Keratinocyte (primary cell): ENCODE data around the gene DNAAF5.

Source experiments
- EZH2 ChIP-seq: IDR thresholded peaks from one replicate; pipeline ENCODE4 v1.6.1; 2012; ENCODE audit warnings: inconsistent platforms, mild to moderate bottlenecking, low read length, moderate library complexity
- TF ChIP-seq, protein P1 (sequence below), 3 experiments: IDR thresholded peaks in 1 of 3; conservative IDR thresholded peaks in 1 of 3; optimal IDR thresholded peaks in 1 of 3; 2 replicates in 2 of 3; 3 replicates in 1 of 3; pipeline versions ENCODE3 to v1.5.1; 2011; ENCODE audit warnings: low read length in 3 of 3, mild to moderate bottlenecking in 3 of 3, moderate library complexity in 2 of 3, control low read depth in 1 of 3, inconsistent platforms in 1 of 3; ENCODE audit not compliant: insufficient read depth in 2 of 3; ENCODE audit errors: extremely low read depth in 1 of 3

- TF ChIP-seq, protein P1, sequence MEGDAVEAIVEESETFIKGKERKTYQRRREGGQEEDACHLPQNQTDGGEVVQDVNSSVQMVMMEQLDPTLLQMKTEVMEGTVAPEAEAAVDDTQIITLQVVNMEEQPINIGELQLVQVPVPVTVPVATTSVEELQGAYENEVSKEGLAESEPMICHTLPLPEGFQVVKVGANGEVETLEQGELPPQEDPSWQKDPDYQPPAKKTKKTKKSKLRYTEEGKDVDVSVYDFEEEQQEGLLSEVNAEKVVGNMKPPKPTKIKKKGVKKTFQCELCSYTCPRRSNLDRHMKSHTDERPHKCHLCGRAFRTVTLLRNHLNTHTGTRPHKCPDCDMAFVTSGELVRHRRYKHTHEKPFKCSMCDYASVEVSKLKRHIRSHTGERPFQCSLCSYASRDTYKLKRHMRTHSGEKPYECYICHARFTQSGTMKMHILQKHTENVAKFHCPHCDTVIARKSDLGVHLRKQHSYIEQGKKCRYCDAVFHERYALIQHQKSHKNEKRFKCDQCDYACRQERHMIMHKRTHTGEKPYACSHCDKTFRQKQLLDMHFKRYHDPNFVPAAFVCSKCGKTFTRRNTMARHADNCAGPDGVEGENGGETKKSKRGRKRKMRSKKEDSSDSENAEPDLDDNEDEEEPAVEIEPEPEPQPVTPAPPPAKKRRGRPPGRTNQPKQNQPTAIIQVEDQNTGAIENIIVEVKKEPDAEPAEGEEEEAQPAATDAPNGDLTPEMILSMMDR (optimal IDR thresholded peaks at IDR 0.05 in 1 of 3, IDR thresholded peaks at IDR 0.05 in 1 of 3, conservative IDR thresholded peaks at IDR 0.05 in 1 of 3; ENCODE audit: extremely low read depth in 1 of 3, insufficient read depth in 2 of 3, low read length in 3 of 3) = no peak
- no peak for TF ChIP-seq EZH2
Observed at GRCh38 chr7:816751-817671, 90.5 kb downstream of the DNAAF5 start.
